ENCODE measurements around the gene HAO2.

GRCh38 chr1:119348941-119349340 is 19.6 kb upstream of the HAO2 start:
- TF ChIP-seq POLR2AphosphoS5 (IDR thresholded peaks at IDR 0.05): no peak
- no peak for TF ChIP-seq EP300 (IDR thresholded peaks at IDR 0.05)
- TF ChIP-seq CTCF (IDR thresholded peaks at IDR 0.05): no peak
- no peak for TF ChIP-seq POLR2A (IDR thresholded peaks at IDR 0.05)
